ENCODE measurements around the gene ADAMTS17.

Gene ADAMTS17

DNA sequence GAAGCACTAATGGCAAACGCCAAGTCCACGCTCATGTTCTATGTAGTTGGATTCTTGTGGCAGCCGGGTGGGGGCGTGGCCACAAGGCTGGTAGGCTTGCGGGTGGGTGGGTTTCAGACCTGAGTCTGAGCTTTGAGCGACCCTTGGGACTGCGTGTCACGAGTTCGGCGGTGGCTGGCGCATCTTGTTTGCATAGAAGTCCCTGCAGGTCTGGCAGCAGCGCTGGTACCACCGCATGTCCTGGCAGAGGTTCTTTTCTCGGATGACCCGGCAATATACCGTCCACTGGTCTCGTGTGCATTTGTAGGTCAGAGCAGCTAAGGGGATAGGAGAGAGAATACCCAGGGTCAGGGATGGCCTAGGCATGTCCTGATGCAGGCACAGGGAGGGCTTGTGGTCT lies 367.5 kb downstream of the ADAMTS17 start:
- DNase-seq (ENCODE audit: low spot score), result no peak

DNA sequence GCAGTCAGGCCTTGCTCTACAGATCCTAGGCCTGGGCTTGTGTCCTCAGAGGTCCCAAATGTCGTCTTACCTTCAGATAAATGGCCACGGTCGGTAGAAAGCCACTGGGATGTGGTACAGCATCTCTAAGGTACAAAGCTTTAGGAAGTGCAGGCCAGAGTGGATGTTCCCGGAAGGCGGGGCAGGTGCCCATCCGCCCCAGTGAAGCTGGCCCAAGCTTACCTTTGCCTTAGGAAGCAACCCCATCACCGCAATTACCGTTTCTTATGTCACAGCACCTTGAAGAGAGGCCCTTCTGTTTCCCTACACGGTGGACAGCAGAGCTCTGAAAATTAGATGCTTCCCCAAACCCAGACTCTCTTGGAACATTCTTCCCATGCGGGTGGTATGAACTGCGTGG lies 368.4 kb downstream of the ADAMTS17 start:
- no peak for DNase-seq (ENCODE audit: low spot score)

DNA sequence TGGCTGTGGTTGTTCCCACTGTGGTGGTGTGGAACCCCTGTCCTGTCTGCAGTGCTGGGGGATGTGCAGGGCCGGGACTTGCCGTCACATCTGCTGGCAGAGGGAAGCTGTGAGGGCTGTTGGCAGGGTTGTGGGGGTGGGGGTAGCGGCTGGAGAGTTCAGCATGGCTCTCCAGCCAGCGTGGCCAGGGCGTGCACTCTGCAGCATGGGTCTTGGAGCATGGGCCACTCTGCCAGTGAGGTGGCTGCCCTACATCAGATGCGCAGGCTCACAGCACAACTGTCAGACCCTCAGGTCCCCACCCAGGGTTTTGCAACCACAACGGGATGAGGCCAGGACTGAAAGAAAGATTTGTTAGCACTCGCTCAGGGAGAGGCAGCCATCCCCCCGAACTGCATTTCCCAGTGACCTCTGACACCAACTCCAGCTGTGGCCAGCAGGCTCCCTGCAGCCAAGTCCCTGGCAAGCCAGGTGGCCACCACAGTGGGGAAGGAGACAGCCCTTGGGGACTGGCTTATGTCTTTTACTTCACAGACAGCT lies 370.8 kb downstream of the ADAMTS17 start:
- DNase-seq (ENCODE audit: low spot score), result no peak

DNA sequence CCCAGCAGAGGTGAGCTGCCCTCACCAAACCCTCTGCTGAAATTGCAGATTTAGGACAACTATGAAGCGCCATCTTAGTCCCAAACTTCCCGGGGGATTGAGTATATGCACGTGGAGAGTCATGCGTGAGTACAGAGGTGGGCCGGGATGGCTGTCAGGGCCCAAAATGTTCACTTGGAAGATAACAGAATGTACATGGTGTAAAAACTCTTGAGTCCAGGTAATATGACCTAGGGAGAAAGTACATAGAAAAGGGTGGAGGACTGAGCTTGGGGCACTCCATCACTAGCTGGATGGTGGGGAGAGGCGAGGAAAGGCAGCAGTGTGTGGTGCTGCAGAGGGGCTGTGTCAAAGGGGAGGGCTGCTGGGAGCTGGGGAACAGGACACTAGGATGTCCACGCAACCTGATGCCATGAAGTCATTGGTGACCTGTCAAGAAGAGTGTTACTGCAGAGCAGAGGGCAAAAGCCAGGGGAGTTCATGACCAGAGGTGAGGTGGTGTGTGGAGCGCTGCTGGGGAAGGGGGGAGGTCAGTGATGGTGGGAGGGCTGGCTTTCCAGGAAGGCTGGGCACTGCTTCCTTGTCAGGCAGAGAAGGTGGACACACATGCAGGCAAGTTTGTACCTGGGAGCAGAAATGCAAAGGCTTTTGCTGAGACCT lies 372.4 kb downstream of the ADAMTS17 start:
- DNase-seq (ENCODE audit: low spot score), result no peak

DNA sequence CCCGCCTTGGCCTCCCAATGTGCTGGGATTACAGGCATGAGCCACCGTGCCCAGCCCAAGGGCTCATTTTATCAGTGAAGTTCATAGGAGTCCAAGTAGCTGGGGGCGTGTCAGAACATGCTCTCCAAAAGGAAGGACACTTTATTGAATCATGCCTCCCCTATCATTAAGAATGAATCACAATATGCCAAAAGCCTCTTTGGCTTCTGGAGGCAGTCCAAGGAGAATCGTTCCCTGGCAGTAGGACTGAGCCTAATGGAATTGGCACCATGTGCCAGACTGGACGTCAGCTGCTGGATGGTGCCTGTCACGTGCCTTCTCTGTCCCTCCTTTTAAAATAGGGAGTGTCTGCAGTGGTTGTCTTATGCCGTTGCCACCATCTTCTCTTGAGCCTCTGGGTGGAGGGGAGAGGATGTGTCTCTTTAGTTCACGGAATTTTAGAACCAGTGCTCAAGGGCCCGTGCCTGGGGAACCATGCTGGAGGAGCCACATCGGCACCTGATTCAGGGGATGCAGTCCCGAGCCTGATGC lies 373.9 kb downstream of the ADAMTS17 start:
- DNase-seq (ENCODE audit: low spot score), result no peak

DNA sequence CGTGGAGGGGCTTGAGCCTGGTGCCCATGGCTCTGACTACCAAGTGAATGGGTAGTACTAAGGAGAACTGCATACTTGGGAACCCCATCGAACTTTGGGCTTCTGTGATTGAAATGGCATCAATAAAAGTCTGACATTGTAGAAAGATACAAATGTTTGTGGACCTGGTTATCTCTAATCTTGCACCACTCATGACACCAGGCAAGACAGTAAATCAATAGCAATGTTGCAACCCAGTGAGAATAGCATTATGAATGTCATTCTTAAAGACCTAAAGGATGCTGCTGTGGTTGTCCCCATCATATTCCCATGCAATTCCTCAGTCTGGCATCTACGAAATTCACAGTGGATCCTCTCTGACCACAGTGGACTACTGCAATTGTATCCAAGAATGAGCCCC lies 375.0 kb downstream of the ADAMTS17 start:
- DNase-seq (ENCODE audit: low spot score), result no peak

DNA sequence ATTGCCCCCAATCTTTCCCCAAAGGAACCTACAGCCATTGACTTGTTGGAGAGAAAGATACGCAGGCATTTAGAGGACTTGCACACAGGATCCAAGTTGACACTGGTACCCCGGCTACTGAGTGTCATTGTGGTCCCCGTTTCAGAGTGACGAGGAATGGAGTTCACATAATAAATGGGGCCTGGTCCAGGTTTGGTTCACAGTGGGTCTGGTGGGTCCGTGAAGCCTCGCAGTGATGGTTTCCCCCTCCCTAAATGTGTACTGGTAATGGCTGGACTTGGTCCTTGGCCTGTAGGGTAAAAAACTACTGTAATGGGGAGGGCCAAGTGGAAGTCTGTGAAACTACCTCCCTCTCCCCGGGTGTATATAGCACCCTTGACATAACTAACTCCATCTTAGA lies 376.4 kb downstream of the ADAMTS17 start:
- DNase-seq (ENCODE audit: low spot score), result no peak

DNA sequence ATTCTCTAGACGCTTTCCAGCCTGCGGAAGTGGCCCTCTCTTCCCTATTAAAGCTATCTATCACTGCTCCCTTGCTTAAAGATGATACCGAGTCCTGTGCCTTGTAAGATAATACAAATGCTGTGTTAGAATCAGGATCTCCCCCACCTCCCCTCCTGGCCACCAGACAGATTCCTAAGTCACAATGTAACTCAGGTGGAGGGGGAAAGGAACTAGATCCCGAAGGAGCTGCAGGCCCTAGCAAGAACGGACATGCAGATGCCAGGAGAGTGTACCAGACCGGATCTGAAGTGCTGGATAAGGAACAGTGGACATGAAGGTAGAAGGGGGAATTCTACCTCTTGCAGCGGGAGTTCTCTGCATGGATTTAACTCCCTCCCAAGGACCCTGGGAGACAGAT lies 377.8 kb downstream of the ADAMTS17 start:
- no peak for DNase-seq (ENCODE audit: low spot score)

DNA sequence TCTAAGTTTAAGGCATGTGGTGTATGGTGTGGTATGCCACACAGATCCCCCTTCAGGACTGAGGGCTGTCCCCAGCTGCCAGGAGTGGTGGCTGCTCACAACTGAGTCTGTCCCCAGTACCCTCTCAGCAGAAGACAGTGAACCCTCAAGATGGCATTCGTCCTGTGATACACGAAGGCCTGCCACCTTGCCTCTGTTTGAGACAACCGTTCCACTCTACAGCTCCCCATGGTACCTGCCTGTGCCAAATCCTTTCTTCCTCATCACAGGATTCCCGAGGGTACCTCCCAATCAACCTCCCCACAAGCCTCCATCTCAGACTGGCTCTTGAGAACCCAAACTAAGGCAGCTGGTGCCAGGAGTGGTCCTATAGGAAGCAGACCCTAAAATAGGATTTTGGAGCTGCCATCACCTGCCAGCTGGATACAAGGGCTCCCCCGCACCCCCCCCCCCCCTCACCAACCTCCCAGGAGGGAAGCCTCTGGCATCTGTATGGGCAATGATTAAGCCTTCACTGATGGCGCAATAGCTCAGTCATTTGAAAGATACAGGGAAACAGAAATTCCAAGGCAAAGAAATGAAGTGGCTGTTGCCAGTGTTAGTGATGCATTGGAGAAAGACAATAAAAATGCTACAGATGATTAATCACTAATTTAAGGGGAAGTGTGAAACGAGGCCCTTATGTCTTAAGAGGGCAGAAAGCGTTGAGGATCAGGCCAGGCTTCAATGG lies 378.5 kb downstream of the ADAMTS17 start:
- peak; percentile 64 for DNase-seq (ENCODE audit: low spot score)

DNA sequence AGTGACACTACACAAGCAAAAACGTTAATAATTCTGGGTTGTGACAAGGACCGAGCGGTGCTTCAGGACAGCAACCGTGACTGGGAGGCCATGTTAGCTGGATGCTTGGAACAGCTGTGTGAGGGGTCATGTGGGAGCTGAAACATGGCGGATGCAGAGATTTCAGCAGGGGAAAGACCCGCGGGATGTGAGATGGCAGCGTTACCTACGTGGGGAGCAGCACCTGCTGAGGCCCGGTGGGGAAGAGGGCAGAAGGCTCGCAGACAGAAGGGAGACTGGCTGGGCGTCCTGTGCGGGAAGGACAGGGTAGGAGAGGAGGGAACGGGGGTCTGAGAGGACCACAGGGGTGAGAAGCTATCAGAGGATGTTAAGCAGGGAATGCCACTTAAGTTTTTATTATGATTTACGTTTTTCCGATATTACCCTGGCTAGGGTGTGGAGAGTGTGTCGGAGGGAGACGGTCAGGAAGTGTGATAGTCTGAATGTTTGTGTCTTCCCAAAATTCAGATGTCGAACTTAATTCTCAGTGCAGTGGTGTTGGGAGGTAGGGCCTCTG lies 379.7 kb downstream of the ADAMTS17 start:
- DNase-seq (ENCODE audit: low spot score), result no peak

DNA sequence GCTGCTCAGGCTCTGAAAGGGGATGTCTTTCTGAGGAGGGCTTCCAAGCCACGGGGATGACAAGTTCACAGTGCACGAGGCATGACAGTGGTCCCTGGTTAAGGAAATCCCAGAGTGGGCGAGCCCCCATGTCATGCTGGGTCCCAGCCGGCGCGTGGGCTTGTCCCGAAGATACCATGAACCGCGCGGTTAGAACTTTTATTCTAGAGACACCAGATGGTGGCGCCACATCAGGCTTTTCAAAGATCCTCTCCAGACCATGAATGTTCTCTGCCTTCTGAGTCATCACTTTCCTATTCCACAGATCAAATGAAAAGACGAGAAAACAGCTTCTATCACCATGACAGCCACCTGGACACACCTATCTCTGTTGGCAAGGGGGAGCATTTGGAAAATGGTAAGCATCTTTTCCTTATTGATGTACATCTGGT lies 380.7 kb downstream of the ADAMTS17 start:
- no peak for DNase-seq (ENCODE audit: low spot score)

DNA sequence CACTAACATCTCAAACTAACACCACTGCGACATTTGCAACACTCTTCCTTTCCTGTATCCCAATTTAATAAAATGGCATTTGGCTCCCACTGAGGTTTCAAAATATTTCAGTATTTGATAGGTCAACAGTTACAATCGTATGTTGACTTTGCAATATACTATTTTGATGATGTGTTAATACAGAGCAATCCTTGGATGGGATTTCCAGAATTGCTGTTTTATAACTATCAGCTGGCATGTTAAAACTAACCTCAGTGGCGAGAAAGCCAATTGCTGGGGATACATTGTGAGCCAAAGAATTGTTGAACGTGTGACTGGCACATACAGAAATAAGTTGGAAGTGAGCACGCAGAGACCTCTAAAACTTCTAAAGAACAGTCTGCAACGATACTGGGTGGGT lies 382.4 kb downstream of the ADAMTS17 start:
- no peak for DNase-seq (ENCODE audit: low spot score)

DNA sequence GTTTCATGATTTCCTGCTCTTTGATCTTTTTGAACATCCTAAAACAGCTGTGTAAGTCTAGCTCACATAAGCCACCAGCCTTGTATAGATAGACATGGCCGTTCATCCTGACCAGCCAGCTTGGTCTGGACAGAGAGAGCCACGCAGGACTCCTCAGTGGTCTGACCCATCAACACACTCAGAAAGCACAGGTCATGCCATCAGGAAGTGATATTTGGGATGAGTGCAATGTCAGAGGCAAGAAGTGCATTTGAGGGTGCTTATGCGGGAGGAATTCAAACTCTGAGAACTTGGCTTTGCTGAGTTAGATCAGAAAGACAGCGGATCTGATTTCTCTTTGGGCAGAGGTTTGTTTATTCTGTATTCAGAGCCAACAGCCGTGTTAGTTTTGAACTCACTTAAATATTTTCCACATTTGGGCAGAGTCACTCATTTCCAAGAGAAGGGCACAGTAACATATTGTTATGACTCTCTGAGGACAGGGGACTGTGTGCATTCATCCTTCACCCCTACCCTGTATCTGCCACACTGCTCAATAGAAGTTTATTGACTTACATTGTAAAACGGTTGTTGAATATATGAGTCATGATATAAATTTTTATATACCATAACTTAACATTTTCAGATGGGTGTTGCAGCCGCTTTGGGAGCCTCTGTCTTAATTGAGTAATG lies 383.2 kb downstream of the ADAMTS17 start:
- no peak for DNase-seq (ENCODE audit: low spot score)

DNA sequence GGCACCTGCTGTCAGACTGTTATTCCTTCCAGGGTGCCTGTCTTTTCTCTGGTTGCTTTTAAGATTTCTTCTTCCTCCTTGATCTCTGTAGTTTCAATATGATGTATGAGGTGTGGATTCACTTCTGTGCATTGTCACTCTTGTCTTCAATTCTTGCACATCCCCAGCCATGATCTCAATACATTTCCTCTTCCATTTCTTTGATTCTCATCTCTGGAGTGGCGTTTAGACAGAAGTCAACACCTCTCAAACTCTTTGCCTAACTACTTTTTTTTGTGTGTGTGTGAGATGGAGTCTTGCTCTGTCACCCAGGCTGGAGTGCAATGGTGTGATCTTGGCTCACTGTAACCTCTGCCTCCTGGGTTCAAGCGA lies 384.1 kb downstream of the ADAMTS17 start:
- DNase-seq (ENCODE audit: low spot score), result no peak

DNA sequence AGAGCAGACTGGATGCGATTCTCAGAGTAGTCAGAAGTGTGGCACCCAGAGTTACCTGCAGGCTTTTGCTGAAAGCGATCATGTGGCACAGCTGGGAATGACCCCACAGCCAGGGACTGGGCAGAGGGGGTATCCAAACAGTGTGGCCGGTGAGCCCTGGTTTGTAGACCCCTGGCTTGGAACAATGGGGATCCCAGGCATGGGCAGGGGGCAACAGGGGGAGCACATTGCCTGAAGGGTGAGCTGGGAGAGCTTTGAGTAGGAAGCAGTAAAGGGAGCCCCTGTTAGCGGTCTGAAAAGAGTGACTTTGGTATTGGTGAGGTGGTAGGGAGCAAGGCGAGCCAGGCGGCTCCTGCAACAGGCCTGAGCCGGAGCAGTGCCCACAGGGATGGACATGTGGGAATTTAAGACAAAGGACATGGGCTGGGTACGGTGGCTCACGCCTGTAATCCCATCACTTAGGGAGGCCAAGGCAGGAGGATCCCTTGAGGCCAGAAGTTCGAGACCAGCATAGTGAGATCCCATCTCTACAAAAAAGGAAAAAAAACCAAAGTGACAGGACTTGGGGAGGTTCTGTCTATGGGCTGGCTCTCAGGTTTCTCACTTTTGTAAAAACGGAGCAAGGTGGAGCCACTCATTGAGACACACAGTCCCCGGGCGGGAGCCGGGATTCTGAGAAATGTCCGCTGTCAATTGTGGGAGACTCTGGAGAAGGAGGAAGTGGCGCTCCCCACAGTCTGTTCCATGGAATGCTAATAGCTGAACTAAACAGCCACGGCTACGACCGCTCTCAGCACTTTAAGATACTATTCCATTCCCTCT lies 384.7 kb downstream of the ADAMTS17 start:
- no peak for DNase-seq (ENCODE audit: low spot score)

DNA sequence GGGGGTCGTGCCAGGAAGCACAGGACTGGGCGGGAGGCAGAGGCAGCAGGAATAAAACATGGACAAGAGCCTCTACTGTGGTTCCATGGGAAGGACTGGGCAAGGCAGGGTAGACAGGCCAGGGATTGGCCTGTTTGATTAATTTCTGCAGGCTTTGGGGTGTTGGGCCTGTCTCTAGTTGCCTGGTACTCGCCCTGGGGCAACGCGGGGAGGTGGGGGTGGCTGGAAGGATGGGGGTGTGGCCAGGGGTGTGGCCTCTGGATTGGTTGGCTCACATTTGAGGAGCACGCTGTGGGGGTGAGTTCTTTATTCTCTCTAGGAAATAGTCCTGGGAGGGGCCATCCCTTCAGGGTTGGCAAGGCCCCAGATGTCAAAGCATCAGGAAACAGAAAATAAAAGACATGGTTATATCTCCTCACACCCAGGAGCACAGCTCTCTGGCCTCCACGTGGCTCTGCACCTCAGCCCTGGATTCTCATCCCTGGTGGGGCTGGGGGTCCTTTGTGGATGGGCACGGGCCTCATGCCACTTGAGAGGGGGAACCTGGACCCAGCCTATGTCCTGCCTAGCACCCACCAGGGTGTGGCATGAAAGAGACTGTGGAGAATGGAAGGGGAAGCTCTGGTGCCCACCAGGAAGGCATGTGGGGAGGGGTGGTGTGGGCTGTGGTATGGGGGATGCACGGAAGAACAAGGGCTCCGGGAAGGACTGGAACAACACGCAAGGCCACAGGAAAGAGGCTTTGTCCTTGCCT lies 385.6 kb downstream of the ADAMTS17 start:
- no peak for DNase-seq (ENCODE audit: low spot score)

DNA sequence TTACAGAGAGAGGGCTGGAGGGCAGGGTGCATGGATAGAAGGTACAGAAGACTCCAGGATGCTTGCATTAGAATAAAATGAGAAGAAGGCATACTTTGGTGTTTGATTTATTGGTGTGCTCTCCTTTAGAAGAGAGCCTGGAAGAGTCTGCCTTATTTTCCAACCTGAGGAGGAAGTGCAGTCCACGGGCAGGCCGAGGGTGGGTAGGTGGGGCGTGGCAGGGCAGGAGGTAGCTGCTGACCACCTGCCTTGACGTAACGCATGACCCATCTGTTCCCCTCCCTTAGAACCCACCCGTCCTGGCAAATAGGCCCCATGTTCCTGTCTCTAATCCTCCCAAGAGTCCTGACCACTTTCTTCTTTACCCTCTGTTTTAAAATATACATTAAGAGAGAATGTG lies 386.2 kb downstream of the ADAMTS17 start:
- no peak for DNase-seq (ENCODE audit: low spot score)

DNA sequence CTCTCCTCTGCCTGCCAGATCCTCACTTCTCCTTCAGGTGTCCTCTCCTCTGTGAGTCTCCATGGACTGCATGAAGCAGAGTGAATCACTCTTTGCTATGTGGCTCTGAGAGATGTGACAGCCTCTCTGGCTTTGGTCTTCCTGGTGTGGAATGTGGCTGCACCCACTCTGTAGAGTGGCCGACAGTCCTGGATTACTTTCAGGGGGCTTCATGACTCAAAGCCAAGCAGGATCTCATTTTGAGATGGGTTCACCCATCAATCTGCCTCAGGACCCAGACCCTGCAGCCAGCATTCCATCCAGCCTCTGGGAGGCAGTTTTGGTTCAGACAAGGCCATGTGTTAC lies 386.6 kb downstream of the ADAMTS17 start:
- no peak for DNase-seq (ENCODE audit: low spot score)

DNA sequence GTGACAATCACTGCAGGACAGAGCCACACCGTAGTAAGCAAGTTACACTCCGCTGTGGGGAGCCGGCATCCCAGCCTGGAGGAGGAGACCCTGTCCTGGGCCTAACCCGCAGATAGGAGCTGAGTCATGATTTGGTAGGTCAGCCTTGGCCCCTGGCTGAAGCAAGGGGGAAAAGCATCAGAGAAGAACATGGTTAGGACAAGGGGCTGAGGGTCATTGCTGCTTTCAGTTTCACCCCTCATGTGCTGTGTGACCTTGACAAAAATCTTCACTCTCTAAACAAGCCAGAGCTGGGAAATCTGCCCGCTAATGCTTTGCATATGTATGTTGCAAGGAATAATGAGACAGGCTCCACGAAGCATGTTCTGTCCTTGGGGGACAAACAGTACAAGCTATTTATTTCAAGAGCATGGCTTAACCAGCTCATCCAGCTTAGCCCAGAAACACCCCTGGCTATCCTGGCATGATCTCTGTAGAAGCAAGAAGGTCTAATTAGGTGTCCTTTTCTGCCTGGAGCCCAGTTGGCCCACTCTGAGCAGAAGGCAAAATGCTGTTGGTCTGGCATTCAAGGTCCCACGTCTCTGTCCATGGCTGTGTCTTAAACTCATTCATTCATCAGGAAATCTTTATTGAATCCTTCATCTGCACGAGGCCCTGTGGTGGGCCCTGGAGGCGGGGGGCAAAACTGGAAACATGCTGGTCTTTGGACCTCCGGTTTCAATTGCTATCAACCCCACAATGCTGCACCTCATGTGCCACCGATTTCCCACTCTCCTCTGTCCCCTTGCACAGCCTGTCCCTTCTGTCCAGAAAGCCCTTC lies 387.2 kb downstream of the ADAMTS17 start:
- no peak for DNase-seq (ENCODE audit: low spot score)

DNA sequence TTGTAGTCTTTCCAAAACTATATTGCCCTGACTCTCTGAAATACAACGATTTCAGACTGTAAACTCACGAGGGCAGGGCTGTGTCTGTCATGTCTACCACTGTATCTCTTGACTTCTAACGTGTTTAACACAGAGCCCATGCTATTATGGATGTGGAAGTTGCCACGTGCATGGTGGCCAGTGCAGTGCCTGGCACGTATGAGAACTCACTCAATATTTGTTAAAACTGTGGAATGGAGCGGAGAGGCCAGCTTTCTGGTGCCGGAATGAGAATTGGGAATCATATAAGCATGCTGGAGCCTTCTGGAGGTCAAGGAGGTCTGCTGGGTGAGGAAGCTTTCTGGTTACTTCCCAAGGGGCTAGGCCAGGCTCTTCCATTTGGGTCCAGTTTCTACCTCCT lies 387.9 kb downstream of the ADAMTS17 start:
- DNase-seq (ENCODE audit: low spot score), result no peak

Measured in AG08395 (cell line).